HEK293 (cell line): ENCODE data around the gene RTP4.

ENCODE experiments used
- HOXC10 ChIP-seq: sonication (generic); formaldehyde crosslinking; IDR thresholded peaks from 2 replicates; pipeline ENCODE4 v1.8.1; 2023; ENCODE audit warnings: mild to moderate bottlenecking, missing genetic modification reagents
- SP2 ChIP-seq: fragments of 450-650 bp; formaldehyde crosslinking; IDR thresholded peaks from 2 replicates; pipeline ENCODE4 v1.5.1; 2016; ENCODE audit warnings: missing biosample characterization, missing genetic modification characterization
- TCF7L2 ChIP-seq: IDR thresholded peaks from 2 replicates; pipeline ENCODE4 v1.6.1; 2011; ENCODE audit warnings: low read depth, mild to moderate bottlenecking, inconsistent platforms, low read length, moderate library complexity, borderline replicate concordance
- ZNF138 ChIP-seq: fragments of 450-650 bp; formaldehyde crosslinking; IDR thresholded peaks from 2 replicates; pipeline ENCODE4 v1.5.1; 2016; ENCODE audit warnings: missing biosample characterization, missing genetic modification characterization, borderline replicate concordance
- ZNF175 ChIP-seq: fragments of 450-650 bp; formaldehyde crosslinking; IDR thresholded peaks from 2 replicates; pipeline ENCODE4 v1.5.1; 2016; ENCODE audit warnings: missing biosample characterization, missing genetic modification characterization
- ZNF292 ChIP-seq: fragments of 450-650 bp; formaldehyde crosslinking; IDR thresholded peaks from 2 replicates; pipeline ENCODE4 v1.5.1; 2016; ENCODE audit warnings: low read depth, missing biosample characterization, missing genetic modification characterization, borderline replicate concordance
- ZNF501 ChIP-seq: fragments of 450-650 bp; formaldehyde crosslinking; IDR thresholded peaks from 2 replicates; pipeline ENCODE4 v1.5.1; 2016; ENCODE audit warnings: missing biosample characterization, missing genetic modification characterization
- ZNF76 ChIP-seq: fragments of 450-650 bp; formaldehyde crosslinking; IDR thresholded peaks from 2 replicates; pipeline ENCODE4; 2016; ENCODE audit warnings: low read depth, missing biosample characterization, missing genetic modification characterization, borderline replicate concordance
- ZSCAN23 ChIP-seq: fragments of 450-650 bp; formaldehyde crosslinking; IDR thresholded peaks from 2 replicates; pipeline ENCODE4 v1.5.1; 2016; ENCODE audit warnings: missing biosample characterization, missing genetic modification characterization
- TF ChIP-seq, protein P1 (sequence below): fragments of 450-650 bp; formaldehyde crosslinking; IDR thresholded peaks from 2 replicates; pipeline ENCODE4 v1.5.1; 2017; ENCODE audit warnings: missing biosample characterization, missing genetic modification characterization
- TF ChIP-seq, protein P2 (sequence below): fragments of 450-650 bp; formaldehyde crosslinking; IDR thresholded peaks from 2 replicates; pipeline ENCODE4 v1.5.1; 2016; ENCODE audit warnings: missing biosample characterization, missing genetic modification characterization
- TF ChIP-seq, protein P3 (sequence below): fragments of 450-650 bp; formaldehyde crosslinking; IDR thresholded peaks from 2 replicates; pipeline ENCODE4 v1.5.1; 2016; ENCODE audit warnings: missing biosample characterization, missing genetic modification characterization
- TF ChIP-seq, protein P4 (sequence below): fragments of 450-650 bp; formaldehyde crosslinking; conservative IDR thresholded peaks from 2 replicates; pipeline ENCODE4 v1.5.1; 2016; ENCODE audit warnings: low read depth, missing biosample characterization, missing genetic modification characterization

DNA sequence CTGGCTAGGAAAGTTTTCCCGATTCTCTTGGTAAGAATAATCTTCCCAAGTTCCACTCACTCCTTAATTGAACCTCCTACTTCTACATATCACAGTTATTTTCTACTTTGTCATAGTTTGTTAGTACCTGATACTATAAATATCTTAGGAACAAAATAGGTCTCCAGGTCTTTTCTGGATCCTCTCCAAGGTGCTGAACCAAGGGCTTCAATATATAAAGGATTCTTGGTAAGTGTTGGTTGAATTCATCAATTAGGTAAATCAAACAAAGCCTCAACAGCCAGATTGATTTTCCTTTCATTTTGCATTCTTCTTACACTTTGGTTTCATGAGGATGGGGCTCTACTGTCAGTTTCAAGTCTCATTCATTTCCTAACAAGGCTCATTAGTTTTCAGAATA, 27.6 kb upstream of the RTP4 start:
- TF ChIP-seq, protein P1, sequence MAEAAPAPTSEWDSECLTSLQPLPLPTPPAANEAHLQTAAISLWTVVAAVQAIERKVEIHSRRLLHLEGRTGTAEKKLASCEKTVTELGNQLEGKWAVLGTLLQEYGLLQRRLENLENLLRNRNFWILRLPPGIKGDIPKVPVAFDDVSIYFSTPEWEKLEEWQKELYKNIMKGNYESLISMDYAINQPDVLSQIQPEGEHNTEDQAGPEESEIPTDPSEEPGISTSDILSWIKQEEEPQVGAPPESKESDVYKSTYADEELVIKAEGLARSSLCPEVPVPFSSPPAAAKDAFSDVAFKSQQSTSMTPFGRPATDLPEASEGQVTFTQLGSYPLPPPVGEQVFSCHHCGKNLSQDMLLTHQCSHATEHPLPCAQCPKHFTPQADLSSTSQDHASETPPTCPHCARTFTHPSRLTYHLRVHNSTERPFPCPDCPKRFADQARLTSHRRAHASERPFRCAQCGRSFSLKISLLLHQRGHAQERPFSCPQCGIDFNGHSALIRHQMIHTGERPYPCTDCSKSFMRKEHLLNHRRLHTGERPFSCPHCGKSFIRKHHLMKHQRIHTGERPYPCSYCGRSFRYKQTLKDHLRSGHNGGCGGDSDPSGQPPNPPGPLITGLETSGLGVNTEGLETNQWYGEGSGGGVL, result no peak
- no peak for TF ChIP-seq HOXC10 (CRISPR knock-in tag)
- TF ChIP-seq, protein P2, sequence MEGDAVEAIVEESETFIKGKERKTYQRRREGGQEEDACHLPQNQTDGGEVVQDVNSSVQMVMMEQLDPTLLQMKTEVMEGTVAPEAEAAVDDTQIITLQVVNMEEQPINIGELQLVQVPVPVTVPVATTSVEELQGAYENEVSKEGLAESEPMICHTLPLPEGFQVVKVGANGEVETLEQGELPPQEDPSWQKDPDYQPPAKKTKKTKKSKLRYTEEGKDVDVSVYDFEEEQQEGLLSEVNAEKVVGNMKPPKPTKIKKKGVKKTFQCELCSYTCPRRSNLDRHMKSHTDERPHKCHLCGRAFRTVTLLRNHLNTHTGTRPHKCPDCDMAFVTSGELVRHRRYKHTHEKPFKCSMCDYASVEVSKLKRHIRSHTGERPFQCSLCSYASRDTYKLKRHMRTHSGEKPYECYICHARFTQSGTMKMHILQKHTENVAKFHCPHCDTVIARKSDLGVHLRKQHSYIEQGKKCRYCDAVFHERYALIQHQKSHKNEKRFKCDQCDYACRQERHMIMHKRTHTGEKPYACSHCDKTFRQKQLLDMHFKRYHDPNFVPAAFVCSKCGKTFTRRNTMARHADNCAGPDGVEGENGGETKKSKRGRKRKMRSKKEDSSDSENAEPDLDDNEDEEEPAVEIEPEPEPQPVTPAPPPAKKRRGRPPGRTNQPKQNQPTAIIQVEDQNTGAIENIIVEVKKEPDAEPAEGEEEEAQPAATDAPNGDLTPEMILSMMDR (tag by site-specific recombination), result no peak
- no peak for TF ChIP-seq TCF7L2
- TF ChIP-seq ZSCAN23 (tag by site-specific recombination), result no peak
- no peak for TF ChIP-seq ZNF76 (tag by site-specific recombination)
- no peak for TF ChIP-seq ZNF175 (tag by site-specific recombination)
- TF ChIP-seq ZNF138, result no peak
- TF ChIP-seq, protein P3, sequence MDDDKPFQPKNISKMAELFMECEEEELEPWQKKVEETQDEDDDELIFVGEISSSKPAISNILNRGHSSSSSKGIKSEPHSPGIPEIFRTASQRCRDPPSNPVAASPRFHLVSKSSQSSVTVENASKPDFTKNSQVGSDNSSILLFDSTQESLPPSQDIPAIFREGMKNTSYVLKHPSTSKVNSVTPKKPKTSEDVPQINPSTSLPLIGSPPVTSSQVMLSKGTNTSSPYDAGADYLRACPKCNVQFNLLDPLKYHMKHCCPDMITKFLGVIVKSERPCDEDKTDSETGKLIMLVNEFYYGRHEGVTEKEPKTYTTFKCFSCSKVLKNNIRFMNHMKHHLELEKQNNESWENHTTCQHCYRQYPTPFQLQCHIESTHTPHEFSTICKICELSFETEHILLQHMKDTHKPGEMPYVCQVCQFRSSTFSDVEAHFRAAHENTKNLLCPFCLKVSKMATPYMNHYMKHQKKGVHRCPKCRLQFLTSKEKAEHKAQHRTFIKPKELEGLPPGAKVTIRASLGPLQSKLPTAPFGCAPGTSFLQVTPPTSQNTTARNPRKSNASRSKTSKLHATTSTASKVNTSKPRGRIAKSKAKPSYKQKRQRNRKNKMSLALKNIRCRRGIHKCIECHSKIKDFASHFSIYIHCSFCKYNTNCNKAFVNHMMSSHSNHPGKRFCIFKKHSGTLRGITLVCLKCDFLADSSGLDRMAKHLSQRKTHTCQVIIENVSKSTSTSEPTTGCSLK, result no peak
- no peak for TF ChIP-seq ZNF501 (tag by site-specific recombination)
- no peak for TF ChIP-seq SP2 (tag by site-specific recombination)
- TF ChIP-seq, protein P4, sequence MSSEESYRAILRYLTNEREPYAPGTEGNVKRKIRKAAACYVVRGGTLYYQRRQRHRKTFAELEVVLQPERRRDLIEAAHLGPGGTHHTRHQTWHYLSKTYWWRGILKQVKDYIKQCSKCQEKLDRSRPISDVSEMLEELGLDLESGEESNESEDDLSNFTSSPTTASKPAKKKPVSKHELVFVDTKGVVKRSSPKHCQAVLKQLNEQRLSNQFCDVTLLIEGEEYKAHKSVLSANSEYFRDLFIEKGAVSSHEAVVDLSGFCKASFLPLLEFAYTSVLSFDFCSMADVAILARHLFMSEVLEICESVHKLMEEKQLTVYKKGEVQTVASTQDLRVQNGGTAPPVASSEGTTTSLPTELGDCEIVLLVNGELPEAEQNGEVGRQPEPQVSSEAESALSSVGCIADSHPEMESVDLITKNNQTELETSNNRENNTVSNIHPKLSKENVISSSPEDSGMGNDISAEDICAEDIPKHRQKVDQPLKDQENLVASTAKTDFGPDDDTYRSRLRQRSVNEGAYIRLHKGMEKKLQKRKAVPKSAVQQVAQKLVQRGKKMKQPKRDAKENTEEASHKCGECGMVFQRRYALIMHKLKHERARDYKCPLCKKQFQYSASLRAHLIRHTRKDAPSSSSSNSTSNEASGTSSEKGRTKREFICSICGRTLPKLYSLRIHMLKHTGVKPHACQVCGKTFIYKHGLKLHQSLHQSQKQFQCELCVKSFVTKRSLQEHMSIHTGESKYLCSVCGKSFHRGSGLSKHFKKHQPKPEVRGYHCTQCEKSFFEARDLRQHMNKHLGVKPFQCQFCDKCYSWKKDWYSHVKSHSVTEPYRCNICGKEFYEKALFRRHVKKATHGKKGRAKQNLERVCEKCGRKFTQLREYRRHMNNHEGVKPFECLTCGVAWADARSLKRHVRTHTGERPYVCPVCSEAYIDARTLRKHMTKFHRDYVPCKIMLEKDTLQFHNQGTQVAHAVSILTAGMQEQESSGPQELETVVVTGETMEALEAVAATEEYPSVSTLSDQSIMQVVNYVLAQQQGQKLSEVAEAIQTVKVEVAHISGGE, result no peak
- TF ChIP-seq ZNF292 (tag by site-specific recombination), result no peak
